ENCODE results near the gene GRWD1. TPM values are rescaled to one million over a fixed set of nuclear protein-coding genes. Genes with fewer than 3 reads are reported as not detected.

GRWD1 gene
- total RNA-seq, result 39.0 TPM
- long read RNA-seq, full-length matches to known transcripts, result 396 of 413 reads
- long read RNA-seq, partial matches to known transcripts, result 14 of 413 reads
- long read RNA-seq, other reads (novel, unspliced or antisense), result 3 of 413 reads

DNA sequence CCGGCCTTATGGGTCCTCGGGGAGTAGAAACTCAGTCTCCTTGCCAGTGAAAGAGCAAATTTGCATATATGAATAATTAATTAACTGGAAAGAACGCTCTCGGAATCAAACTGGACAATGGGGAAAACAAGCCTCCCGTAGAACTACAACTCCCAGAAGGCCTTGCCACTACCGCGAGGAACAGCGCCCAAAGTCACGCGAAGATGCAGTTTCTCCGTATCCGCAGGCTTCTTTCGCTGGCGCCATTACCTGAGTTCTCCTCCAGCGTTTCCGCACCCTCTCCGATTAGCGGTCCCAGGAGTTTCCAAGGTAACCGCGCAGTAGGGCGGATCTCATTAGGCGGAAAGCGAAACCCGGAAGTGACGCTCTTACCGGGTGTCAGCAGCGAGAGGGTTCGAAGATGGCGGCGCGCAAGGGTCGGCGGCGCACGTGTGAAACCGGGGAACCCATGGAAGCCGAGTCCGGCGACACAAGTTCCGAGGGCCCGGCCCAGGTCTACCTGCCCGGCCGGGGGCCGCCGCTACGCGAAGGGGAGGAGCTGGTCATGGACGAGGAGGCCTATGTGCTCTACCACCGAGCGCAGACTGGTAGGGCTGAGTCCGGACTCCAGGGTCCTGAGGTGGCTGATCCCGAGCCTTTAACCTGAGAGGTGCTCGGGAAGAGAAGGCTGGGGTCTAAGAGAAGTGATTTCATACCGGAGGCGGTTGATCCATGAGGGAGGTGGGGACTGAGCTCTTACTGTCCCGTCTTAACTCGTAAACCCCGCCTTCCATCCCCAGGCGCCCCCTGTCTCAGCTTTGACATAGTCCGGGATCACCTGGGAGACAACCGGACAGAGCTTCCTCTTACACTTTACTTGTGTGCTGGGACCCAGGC is at the start of gene GRWD1:
Gene GRWD1, plus strand, starts transcription at position 378 of the 876 bp plus-strand sequence. Its CDS starts 23 bp downstream, at position 401.
- DNase-seq (ENCODE audit: low spot score), result peak; percentile 94

DNA sequence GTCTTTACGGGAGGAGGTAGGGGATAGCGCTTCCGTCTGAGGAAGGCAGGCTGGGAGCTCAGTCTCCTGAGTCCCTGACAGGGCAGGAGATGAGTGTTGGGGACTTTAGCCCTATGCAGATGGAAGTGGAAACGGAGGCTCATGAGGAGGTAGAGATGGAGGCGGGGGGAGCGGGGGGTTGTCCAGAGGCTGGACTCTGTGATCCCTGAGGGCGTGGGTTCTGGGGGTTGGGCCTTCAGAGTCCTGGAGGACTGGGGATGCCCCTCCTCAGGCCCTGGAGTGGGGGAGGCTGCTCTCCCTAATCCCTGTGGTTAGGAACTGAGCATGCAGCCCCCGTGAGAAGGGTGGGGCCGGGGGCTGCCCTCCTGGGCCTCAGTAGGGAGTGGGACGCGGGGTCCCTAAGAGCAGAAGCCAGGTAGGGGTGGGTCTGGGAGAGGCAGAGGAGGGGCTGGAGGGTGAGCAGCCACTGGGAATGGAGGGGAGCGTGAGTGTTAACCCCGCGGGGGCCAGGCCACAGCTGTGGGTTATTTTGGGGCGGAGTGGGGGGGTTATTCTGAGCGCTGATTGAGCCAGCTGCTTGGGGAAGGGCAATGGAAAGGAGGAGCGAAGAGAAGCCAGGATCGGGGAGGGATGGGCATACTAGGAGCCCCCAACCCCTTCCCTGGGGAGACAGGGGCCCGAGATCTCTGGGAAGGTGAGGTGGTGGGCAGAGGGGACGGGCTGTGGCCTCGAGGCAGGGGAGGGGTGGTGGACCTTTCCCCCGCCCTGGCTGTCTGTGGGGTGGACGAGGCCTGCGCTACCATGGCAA is 49.6 kb upstream of the GRWD1 start:
- no peak for DNase-seq (ENCODE audit: low spot score)

DNA sequence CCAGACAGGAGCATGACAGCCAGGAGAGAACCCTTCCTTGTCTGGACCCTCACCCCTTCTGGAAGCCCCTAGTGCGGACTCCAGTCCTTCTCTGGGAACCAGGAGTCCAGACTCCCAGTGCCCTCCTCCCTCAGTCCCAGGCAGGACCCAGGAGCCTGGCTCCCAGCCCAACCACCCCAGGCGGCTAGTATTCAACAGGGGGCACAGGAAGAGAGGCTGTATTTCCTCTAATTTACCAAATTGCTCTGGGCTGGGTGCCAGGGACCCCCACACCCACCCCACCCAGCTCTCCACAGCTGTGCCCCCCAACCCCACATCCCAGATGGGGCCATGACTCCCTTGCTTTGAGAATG is 49.0 kb upstream of the GRWD1 start:
- DNase-seq (ENCODE audit: low spot score), result no peak

DNA sequence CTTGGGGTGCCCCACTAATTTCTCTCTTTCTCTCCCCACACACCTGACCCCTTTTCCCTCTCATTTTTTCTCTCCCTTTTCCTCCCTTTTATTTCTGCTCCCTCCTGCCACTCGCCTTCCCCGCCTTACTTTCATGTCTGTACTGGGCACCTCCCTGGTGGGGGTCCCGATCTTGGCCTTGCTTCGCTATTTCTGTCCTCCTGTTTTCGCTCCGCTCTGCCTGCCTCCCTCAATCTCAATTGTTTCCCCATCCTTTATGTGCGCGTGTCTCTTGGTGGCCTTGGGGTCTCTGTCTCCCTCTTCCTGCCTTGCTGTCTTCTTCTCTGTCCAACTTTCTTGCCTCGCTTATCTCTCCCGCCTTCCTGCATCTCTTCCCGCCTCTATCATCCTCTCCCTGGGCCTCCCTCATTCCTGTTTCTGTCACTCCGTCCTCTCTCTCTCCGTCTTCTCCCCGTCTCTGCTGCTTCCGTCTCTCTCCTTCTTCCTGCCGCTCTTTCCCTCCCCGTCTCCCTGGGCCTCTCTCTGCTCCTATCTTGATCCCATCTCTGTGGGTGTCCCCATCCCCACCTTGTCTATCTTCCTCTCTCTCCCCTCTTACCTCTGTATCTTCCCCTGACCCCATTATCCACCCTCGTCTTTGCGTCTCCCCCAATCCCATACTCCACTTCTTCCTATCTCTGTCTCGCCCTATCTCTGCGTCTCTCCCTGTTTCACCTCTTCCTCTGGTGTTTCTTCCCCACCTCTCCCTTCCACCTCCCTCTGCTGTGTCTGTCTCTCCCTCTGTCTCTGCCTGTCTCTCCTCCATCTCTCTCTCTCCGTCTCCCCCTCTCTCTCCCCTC is 48.3 kb upstream of the GRWD1 start:
- no peak for DNase-seq (ENCODE audit: low spot score)

GRCh38 chr19:48398102-48398374 is 47.7 kb upstream of the GRWD1 start:
- no peak for DNase-seq (ENCODE audit: low spot score)

GRCh38 chr19:48398375-48399235 is 47.2 kb upstream of the GRWD1 start:
- DNase-seq (ENCODE audit: low spot score), result peak; percentile 92

GRCh38 chr19:48400018-48400742 is 45.6 kb upstream of the GRWD1 start:
- DNase-seq (ENCODE audit: low spot score), result no peak

DNA sequence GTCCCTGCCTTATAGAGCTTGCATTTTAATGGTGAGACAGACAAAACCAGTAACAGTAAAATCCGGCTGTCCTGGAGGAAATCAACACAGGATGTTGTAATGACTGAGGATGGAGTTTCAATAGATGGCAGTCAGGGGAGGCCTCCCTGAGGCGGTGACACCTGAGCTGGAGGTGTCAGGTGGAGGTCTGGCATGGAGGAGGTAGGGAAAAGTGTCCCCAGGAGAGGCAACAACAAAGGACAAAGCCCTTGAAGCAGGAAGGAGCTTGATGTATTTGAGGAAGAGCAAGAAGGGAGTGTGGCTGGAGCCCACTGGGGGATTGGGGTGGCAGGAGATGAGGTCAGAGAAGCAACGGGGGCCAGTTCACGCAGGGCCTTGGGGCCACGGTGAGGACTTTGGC is 44.5 kb upstream of the GRWD1 start:
- no peak for DNase-seq (ENCODE audit: low spot score)

DNA sequence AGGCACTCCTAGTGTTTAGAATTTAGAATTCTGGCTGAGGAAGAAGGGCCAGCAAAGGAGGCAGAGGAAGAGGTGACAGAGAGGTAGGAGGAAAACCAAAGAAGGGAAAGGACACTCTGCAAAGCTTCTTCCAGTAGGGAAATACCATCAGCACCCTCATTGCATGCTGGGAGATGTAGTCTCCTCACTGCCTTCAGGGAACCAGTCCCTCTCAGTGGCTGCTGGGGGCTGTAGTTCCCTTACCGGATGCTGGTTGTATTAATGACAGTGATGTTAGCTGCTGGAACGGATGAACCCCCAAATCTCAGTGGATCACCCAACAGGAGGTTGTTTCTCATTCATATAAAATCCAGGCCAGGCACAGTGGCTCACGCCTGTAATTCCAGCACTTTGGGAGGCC is 42.2 kb upstream of the GRWD1 start:
- DNase-seq (ENCODE audit: low spot score), result no peak

DNA sequence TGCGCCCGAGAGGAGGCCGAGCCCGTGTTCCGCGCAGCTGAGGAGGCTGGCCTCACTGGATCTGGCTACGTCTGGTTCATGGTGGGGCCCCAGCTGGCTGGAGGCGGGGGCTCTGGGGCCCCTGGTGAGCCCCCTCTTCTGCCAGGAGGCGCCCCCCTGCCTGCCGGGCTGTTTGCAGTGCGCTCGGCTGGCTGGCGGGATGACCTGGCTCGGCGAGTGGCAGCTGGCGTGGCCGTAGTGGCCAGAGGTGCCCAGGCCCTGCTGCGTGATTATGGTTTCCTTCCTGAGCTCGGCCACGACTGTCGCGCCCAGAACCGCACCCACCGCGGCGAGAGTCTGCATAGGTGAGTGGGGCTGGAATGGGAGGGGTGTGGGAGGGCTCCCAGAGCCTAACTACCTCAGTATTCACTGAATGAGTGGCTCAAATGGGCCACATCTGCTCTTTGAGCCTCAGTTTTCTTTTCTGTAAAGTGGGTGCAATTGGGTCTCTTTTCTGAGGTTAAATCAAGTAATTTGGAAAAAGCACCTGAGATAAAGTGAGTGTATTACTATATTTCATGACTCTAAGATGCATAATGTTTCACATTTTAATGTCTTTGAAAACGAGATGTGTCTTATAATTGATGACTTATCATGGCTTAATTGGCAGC is 40.6 kb upstream of the GRWD1 start:
- DNase-seq (ENCODE audit: low spot score), result no peak

GRCh38 chr19:48405850-48406249 is 39.9 kb upstream of the GRWD1 start:
- no peak for DNase-seq (ENCODE audit: low spot score)

GRCh38 chr19:48413879-48414587 is 31.8 kb upstream of the GRWD1 start:
- DNase-seq (ENCODE audit: low spot score), result no peak

DNA sequence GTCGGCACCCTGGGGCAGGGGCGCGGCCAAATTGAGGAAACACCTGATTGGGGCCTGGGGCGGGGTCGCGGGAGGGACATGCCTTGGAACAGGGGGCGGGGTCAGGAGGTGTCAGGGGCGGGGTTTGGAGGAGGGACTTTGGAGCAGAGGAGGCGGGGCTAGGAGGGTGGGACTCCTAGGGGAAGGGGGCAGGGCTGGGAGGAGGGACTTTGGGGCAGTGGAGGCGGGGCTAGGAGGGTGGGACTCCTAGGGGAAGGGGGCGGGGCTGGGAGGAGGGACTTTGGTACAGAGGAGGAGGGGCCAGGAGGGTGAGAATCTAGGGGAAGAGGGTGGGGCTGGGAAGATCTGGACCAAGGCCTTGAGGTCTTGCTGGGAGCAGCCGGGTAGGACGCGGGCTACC is 30.4 kb upstream of the GRWD1 start:
- no peak for DNase-seq (ENCODE audit: low spot score)

GRCh38 chr19:48415806-48416221 is 30.0 kb upstream of the GRWD1 start:
- DNase-seq (ENCODE audit: low spot score), result no peak

DNA sequence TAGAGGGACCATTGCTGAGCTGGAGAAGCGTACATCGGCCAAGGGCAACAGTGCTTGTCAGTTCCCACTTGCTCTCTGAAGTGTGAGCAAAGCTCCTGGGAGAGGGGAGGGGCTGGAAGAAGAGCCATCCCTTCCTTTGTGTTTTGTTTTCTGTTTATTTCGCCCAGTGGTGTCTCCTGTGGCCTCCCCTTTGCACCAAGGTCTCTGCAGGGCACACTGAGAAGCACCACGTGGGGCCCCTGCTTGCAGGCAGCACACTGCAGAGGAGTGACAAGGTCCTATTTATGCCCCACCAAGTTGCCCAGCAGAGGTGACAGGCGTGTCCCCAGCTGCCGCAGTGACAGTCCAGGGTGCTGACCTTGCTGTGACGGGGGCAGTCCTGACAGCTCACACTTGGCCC is 28.4 kb upstream of the GRWD1 start:
- DNase-seq (ENCODE audit: low spot score), result no peak

DNA sequence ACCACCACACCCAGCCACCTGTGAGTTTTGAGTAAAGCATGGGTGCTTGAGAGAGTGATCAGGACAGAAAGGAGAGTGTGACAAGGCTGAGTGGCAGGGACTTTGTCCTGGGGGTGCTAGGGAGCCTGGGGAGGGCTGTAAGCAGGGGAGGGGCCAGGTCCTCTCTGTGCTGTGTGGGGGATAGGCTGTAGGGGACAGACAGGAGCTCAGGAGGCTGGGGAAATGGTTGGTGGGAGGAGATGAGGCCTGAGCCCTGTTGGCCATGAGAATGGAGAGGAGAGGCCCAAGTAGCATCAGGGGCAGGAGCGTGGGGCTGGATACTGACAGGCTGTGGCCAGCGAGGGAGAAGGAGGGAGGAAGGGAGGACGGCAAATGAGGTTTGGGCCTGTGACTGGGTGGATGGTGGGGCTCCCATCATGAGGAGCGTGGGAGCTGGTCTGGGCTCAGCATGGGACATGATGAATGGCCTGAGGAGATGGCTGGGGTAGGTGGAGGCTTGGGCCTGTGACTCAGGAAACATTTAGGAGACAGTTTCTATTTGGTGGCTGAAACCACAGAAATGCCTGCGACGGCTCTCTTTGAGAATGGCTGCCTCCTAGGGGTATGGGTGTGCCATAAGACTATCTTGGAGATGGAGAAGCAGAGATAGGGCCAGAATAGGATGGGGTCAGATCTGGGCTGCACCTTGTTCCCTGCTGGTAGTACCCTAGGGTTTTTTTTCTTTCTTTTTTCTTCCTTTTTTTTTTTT is 27.3 kb upstream of the GRWD1 start:
- DNase-seq (ENCODE audit: low spot score), result no peak

GRCh38 chr19:48419158-48419920 is 26.4 kb upstream of the GRWD1 start:
- no peak for DNase-seq (ENCODE audit: low spot score)
